Right cardiac atrium (tissue), 5 donors: ENCODE data around the gene LAMA5. TPM values are rescaled to one million over a fixed set of nuclear protein-coding genes. Genes with fewer than 3 reads are reported as not detected.
A peak's percentile ranks its signal among the peaks of the same experiment; 100 is the strongest.

Experiments used
- ATAC-seq, 2 donors: fragments of 200-7000 bp; cut with Tn5 transposase; one replicate each; pipeline versions ENCODE4 v1.8.0 to v1.9.1; 2020; ENCODE audit warnings: moderate library complexity in 2 of 2, mild to moderate bottlenecking in 1 of 2
- DNase-seq, 3 donors: peaks; one replicate each; pipeline ENCODE4 v3.0.0-alpha.2; 2020
- H3K27ac ChIP-seq: one replicate; pipeline ENCODE4 v1.5.1; 2013; ENCODE audit warnings: mild to moderate bottlenecking, low read length, control low read depth, moderate library complexity
- H3K27me3 ChIP-seq: one replicate; pipeline ENCODE4 v1.6.1; 2013; ENCODE audit not compliant: control insufficient read depth, insufficient read depth
- H3K4me1 ChIP-seq: one replicate; pipeline ENCODE4 v1.6.1; 2013; ENCODE audit warnings: low read length; ENCODE audit not compliant: control insufficient read depth, insufficient read depth
- H3K4me3 ChIP-seq: one replicate; pipeline ENCODE4 v1.5.1; 2013; ENCODE audit warnings: low read length, control low read depth
- H3K9me3 ChIP-seq: one replicate; pipeline ENCODE4 v1.6.1; 2013; ENCODE audit warnings: low read length; ENCODE audit not compliant: control insufficient read depth
- WGBS: extraction: QIAGEN DNeasy Blood & Tissue Kit; methylation state at CpG from one replicate; pipeline ENCODE4 v1.1.7; 2013; 5-methylcytosine and 5-hydroxymethylcytosine counted together
- intact Hi-C, 4 donors: fragments of 100-400 bp; cut with DNase I; formaldehyde crosslinking; loops; one replicate each; pipeline versions ENCODE4 v1.11.0 to v1.14.0; 2022 to 2023
- polyA plus RNA-seq: library from polyadenylated mRNA; stranded (reverse); fragments of 200-250 nt; gene quantifications from one replicate; pipeline ENCODE4 v1.2.3, GENCODE V29; 2013
- total RNA-seq, 4 donors: library from RNA; stranded (reverse); fragmentation: NEBNext Ultra II Directional; extraction: Animal tissue kit (Norgen Biotek cat#: 25700); gene quantifications; one replicate each; pipeline ENCODE4 v1.2.1, GENCODE V29; 2021
- donor health status: healthy with polysubstance abuse.
- donor health status: DM: no; HTN: yes; CAD: no.
- donor health status: DM: no; HTN: no; CAD: no.
- donor health status: DM: no; HTN: yes; CAD: no; lungs with severe emphysema.
- donor health status: DM: yes; HTN: yes; CAD: no.

The LAMA5 gene
- total and polyA plus RNA-seq, 5 donors: 77.4 to 97.9 (median 88.6) TPM

- peak; percentile 66 to 67 for ATAC-seq
- WGBS: 2% methylated on average over 24 of the region's 24 CpGs
Measured at GRCh38 chr20:62301773-62302340, 65.3 kb downstream of the LAMA5 start.

GRCh38 chr20:62301111-62301668, 65.9 kb downstream of the LAMA5 start:
- no peak for ATAC-seq
- Histone ChIP-seq H3K27me3 (no peaks in the 10 kb centered on the region), H3K27ac (no peak overlapping the region), H3K9me3 (no peaks in the 10 kb centered on the region), H3K4me1 (peaks cover 7% of the 10 kb centered on the region), H3K4me3 (no peak overlapping the region)
- intact Hi-C loops: loop anchor here in 2 of 4 donors (5.0 kb wide), 2 partner anchors 76 to 81 kb away; no protein-coding TSS in a partner anchor
- WGBS: 90% methylated on average over 11 of the region's 11 CpGs
- peak in 1 of 3 donors; percentile 32 for DNase-seq

More at GRCh38 chr20:62301773-62302340, 65.3 kb downstream of the LAMA5 start:
- Histone ChIP-seq H3K9me3 (no peaks in the 10 kb centered on the region), H3K4me3 (peak overlapping the region; percentile 54), H3K4me1 (peaks cover 7% of the 10 kb centered on the region), H3K27ac (peak overlapping the region; percentile 96), H3K27me3 (no peaks in the 10 kb centered on the region)
- intact Hi-C loops: loop anchor here in 3 of 4 donors (2.0 to 5.0 kb wide), 3 partner anchors 75 to 81 kb away; no protein-coding TSS in a partner anchor
- peak; percentile 95 to 98 (median 96) for DNase-seq

- Histone ChIP-seq H3K27ac (no peak overlapping the region), H3K4me1 (peaks cover 7% of the 10 kb centered on the region), H3K9me3 (no peaks in the 10 kb centered on the region), H3K27me3 (no peaks in the 10 kb centered on the region), H3K4me3 (no peak overlapping the region)
- ATAC-seq (no peak), DNase-seq (peak in 1 of 3 donors; percentile 45)
- intact Hi-C loops: loop anchor here in 2 of 4 donors (5.0 kb wide), 2 partner anchors 77 to 82 kb away; no protein-coding TSS in a partner anchor
- 82% methylated on average over 11 of the region's 11 CpGs for WGBS
Measured at GRCh38 chr20:62300319-62300718, 66.8 kb downstream of the LAMA5 start.

- 85% methylated on average over 12 of the region's 12 CpGs for WGBS
Measured at GRCh38 chr20:62299666-62300236, 67.4 kb downstream of the LAMA5 start.

GRCh38 chr20:62298577-62299249, 68.4 kb downstream of the LAMA5 start:
- no peak for ATAC-seq
- WGBS: 88% methylated on average over 33 of the region's 33 CpGs
- Histone ChIP-seq H3K27ac (no peak overlapping the region), H3K9me3 (no peaks in the 10 kb centered on the region), H3K27me3 (no peaks in the 10 kb centered on the region), H3K4me1 (no peaks in the 10 kb centered on the region), H3K4me3 (no peak overlapping the region)
- intact Hi-C loops: loop anchor here in 1 of 4 donors (5.0 to 10.0 kb wide), 2 partner anchors 89 to 114 kb away; partner anchors contain the start of genes MTG2 and RPS21
- DNase-seq: peak in 1 of 3 donors; percentile 46

More at GRCh38 chr20:62299666-62300236, 67.4 kb downstream of the LAMA5 start:
- intact Hi-C loops: loop anchor here in 3 of 4 donors (5.0 to 10.0 kb wide), 4 partner anchors 78 to 115 kb away; partner anchors contain the start of genes MTG2 (in 1 of the 3) and RPS21 (in 1 of the 3)
- Histone ChIP-seq H3K27ac (no peak overlapping the region), H3K4me3 (no peak overlapping the region), H3K9me3 (no peaks in the 10 kb centered on the region), H3K4me1 (peaks cover 4% of the 10 kb centered on the region), H3K27me3 (no peaks in the 10 kb centered on the region)
- ATAC-seq: no peak
- peak in 1 of 3 donors; percentile 52 for DNase-seq

- Histone ChIP-seq H3K4me3 (no peak overlapping the region), H3K27me3 (no peaks in the 10 kb centered on the region), H3K27ac (no peak overlapping the region), H3K4me1 (no peaks in the 10 kb centered on the region), H3K9me3 (no peaks in the 10 kb centered on the region)
- no peak for DNase-seq
- intact Hi-C loops: loop anchor here in 1 of 4 donors (5.0 to 10.0 kb wide), 2 partner anchors 90 to 113 kb away; partner anchors contain the start of genes MTG2 and RPS21
- ATAC-seq: no peak
- WGBS: 83% methylated on average over 29 of the region's 29 CpGs
Measured at GRCh38 chr20:62297449-62298227, 69.5 kb downstream of the LAMA5 start.

GRCh38 chr20:62296724-62297448, 70.2 kb downstream of the LAMA5 start:
- Histone ChIP-seq H3K4me1 (no peaks in the 10 kb centered on the region), H3K9me3 (no peaks in the 10 kb centered on the region), H3K27me3 (no peaks in the 10 kb centered on the region), H3K4me3 (no peak overlapping the region), H3K27ac (no peak overlapping the region)
- ATAC-seq (no peak), DNase-seq (no peak)
- intact Hi-C loops: loop anchor here in 1 of 4 donors (5.0 to 10.0 kb wide), 2 partner anchors 90 to 112 kb away; partner anchors contain the start of genes MTG2 and RPS21
- WGBS: 88% methylated on average over 30 of the region's 30 CpGs

- intact Hi-C loops: loop anchor here in 1 of 4 donors (10.0 kb wide), 1 partner anchor 110 kb away; the partner anchor contains the start of gene MTG2
- no peak overlapping the region for H3K4me3 ChIP-seq
- no peaks in the 10 kb centered on the region for H3K9me3 ChIP-seq
- ATAC-seq (no peak), DNase-seq (peak in 1 of 3 donors; percentile 18)
- no peak overlapping the region for H3K27ac ChIP-seq
- no peaks in the 10 kb centered on the region for H3K27me3 ChIP-seq
- H3K4me1 ChIP-seq: no peaks in the 10 kb centered on the region
- WGBS: 63% methylated on average over 17 of the region's 17 CpGs
Measured at GRCh38 chr20:62294516-62294915, 72.6 kb downstream of the LAMA5 start.

GRCh38 chr20:62293946-62294345, 73.2 kb downstream of the LAMA5 start:
- intact Hi-C loops: loop anchor here in 1 of 4 donors (10.0 kb wide), 1 partner anchor 109 kb away; the partner anchor contains the start of gene MTG2
- 82% methylated on average over 9 of the region's 9 CpGs for WGBS
- H3K4me1 ChIP-seq: no peaks in the 10 kb centered on the region
- H3K4me3 ChIP-seq: no peak overlapping the region
- no peaks in the 10 kb centered on the region for H3K27me3 ChIP-seq
- no peak overlapping the region for H3K27ac ChIP-seq
- no peak for DNase-seq
- no peaks in the 10 kb centered on the region for H3K9me3 ChIP-seq
- ATAC-seq: no peak
